Liver (tissue), 3 donors: ENCODE measurements around the gene GAPVD1.

Experiments
- CTCF ChIP-seq: fragments of 150-350 bp; IDR thresholded peaks from 2 replicates; pipeline ENCODE4 v1.5.1; 2017; ENCODE audit warnings: improper control_type of control experiment, low read depth, low read length; ENCODE audit not compliant: missing input control
- FOXA1 ChIP-seq: IDR thresholded peaks from 2 replicates; pipeline ENCODE4 v1.6.1; 2016; ENCODE audit warnings: antibody characterized with exemption
- GABPA ChIP-seq, 2 donors: IDR thresholded peaks in 1 of 2; conservative IDR thresholded peaks in 1 of 2; 2 replicates each; pipeline ENCODE4 v1.6.1; 2016; ENCODE audit warnings: antibody characterized with exemption in 2 of 2, mild to moderate bottlenecking in 1 of 2, moderate library complexity in 1 of 2
- HNF4G ChIP-seq: IDR thresholded peaks from 2 replicates; pipeline ENCODE4 v1.6.1; 2016; ENCODE audit warnings: antibody characterized with exemption
- JUND ChIP-seq, 2 donors: IDR thresholded peaks; 2 replicates each; pipeline ENCODE4 v1.6.1; 2016; ENCODE audit warnings: antibody characterized with exemption in 2 of 2
- RAD21 ChIP-seq, 2 donors: IDR thresholded peaks; 2 replicates each; pipeline ENCODE4 v1.6.1; 2016; ENCODE audit warnings: antibody characterized with exemption in 2 of 2, mild to moderate bottlenecking in 2 of 2
- REST ChIP-seq: IDR thresholded peaks from 2 replicates; pipeline ENCODE4 v1.6.1; 2016; ENCODE audit warnings: antibody characterized with exemption, mild to moderate bottlenecking
- SP1 ChIP-seq: IDR thresholded peaks from 2 replicates; pipeline ENCODE4 v1.6.1; 2018; ENCODE audit warnings: antibody characterized with exemption, mild to moderate bottlenecking
- TAF1 ChIP-seq: conservative IDR thresholded peaks from 2 replicates; pipeline ENCODE4 v1.6.1; 2016; ENCODE audit warnings: antibody characterized with exemption, mild to moderate bottlenecking
- YY1 ChIP-seq: IDR thresholded peaks from 2 replicates; pipeline ENCODE4 v1.6.1; 2016; ENCODE audit warnings: antibody characterized with exemption, mild to moderate bottlenecking
- ZBTB33 ChIP-seq: IDR thresholded peaks from 2 replicates; pipeline ENCODE4 v1.6.1; 2016; ENCODE audit warnings: antibody characterized with exemption
- donor health status: healthy.
- donor health status: healthy.

GRCh38 chr9:125214186-125214585, 47.4 kb upstream of the GAPVD1 start:
- TF ChIP-seq YY1 (no peak), CTCF (no peak), SP1 (no peak), JUND (IDR thresholded peaks at IDR 0.05) (no peak), TAF1 (no peak), HNF4G (no peak), GABPA (IDR thresholded peaks at IDR 0.05 in 1 of 2, conservative IDR thresholded peaks at IDR 0.05 in 1 of 2) (no peak), FOXA1 (no peak), REST (no peak), ZBTB33 (no peak), RAD21 (IDR thresholded peaks at IDR 0.05) (no peak)
